GM19468 (cell line): ENCODE measurements around the gene VSNL1.

Source experiments
- ATAC-seq: cut with Tn5 transposase; IDR thresholded peaks from one replicate; pipeline ENCODE4 v1.9.1; 2021; ENCODE audit warnings: mild to moderate bottlenecking, moderate library complexity, moderate number of reproducible peaks; ENCODE audit not compliant: unreplicated experiment; ENCODE audit errors: extremely low read depth

The VSNL1 gene

DNA sequence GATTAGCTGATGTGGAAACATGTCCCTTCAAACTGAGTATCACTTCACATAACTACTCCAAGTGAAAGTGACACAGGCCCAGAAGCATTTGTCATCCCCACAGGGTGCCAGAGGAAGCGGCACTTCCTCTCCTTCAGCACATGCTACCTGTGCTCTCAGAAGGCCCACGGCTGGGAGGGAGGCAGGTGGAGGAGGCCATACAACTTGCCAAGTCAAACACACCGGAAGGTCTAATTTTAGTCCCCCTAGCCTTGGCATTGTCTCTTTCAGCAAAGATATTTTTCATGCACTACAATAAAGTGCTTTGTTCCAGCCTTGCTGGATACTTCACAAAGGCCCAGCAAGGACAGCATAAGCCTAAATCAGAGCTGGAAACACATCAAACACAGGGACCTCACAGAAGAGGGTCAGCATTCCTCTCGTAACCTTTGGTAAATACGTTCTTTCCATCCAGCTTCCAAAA, 38.0 kb downstream of the VSNL1 start:
- ATAC-seq: no peak

DNA sequence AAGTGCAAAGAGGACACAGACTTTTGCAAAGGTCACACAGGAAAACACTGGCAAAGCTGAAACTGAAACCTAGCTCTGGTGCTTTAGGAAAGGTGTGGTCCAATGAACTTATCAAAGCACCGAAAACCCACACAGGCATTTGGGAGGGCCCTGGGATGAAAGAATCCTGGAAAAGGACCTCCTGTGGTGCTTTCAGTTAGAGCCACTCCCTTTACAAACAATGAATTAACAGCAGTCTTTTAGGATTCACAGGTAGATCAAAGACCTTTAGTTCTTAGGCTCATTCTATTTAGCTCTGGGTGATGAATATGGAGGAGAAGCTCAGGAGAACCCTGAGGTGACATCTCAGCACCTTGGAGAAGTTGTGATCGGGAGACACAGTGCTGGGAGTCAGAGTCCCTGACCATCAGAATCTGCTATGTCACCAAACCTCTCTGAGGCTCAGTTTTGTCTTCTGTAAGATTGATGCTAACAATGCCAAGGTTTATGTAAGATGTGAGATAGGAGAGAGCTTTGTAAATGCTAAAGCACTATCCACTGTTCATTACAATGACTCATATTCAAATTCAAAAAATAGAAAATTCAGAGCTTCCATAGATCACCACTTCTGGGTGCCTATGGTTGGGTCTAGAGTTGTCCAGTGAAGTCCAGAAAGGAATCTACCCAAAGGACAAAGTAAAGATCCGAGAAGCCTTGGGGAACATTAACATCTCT, 39.3 kb downstream of the VSNL1 start:
- no peak for ATAC-seq

DNA sequence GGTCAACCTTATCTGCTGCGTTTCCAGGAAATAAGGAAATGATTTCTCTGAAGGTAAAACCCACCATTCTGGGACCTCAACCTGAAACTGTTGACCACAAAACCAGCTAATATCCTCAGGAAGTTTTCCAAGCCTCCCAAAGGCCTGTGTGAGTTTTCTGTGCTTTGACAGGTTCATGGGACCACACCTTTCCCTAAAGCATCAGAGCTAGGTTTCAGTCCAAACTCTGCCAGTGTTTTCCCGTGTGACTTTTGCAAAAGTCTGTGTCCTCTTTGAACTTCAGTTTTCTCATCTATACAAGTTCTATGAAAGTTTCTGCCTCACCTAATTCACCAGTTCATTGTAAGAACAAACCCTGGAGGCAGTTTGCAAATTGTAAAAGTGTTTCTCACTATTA, 39.8 kb downstream of the VSNL1 start:
- no peak for ATAC-seq

DNA sequence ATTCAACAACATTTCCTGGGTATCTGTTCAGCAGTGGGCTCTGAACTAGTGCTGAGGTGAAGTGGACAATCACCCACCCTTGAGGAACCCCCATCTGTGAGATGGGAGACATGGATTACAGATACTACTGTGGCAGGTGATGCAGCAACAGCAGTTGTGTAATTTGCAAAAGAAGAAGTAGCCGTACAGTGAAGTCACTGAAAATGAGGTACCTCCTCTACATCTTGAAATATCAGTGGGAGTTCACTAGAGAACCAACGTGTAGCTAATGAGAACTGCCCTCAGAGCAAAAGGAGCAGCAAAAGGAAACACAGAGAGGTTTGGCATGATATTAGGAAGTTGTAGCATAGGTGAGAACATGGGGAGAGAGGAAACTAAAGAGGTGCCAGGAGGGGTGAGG, 41.3 kb downstream of the VSNL1 start:
- ATAC-seq: no peak

DNA sequence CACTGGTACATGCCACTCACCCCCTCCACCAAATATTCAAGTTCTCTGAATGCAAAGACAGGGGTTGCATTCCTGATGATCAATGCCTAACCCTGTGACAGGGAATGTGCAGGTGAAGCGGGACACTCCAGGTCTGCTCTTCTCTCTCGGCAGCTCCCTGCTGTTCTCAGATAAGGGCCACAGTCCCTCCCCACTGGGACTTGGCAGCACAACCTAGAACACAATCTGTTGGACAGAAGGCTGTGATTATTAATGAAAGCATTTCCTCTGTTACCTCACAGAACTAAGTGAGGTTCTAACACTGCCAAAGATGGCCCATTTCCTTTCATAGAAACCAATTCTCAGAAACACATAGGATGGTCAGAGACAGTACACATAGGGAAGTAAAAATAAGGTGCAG, 42.7 kb downstream of the VSNL1 start:
- ATAC-seq: no peak

DNA sequence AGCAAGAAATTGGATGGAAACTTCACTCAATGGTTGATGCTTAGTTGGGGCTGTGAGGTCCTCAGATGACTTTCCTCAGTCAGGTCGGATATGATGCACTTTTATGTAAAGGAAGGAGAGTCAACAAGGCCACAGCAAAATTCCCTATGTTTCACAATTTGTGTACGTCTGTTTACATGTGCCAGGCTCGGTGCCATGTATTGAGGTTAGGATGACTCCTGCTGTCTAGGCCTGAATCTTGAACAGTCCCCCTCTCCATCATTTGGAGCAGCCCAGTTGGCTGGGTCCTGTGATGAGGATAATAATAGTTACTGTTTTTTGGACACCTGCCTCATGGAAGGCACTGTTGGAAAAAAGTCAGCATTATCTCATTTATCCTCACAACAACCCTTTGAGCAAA, 43.1 kb downstream of the VSNL1 start:
- ATAC-seq: no peak

DNA sequence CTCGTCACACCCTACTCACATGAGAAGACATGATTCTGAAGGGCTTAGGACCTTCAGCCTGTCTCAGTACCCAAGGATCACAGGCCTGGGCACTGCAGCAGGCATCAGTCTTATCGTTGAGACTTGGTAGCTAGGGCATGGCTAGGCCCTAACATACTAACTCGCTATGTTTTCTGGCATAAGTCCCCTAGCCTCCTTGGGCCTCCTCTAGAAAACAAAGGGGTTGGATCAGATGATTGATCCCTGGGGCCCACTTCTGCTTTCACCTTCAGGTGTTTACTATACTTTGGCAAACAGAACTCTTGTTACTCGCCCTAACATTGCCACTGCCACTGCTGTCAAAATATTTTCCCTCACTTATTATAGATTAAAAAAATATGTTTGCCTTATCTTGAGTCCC, 44.2 kb downstream of the VSNL1 start:
- no peak for ATAC-seq

DNA sequence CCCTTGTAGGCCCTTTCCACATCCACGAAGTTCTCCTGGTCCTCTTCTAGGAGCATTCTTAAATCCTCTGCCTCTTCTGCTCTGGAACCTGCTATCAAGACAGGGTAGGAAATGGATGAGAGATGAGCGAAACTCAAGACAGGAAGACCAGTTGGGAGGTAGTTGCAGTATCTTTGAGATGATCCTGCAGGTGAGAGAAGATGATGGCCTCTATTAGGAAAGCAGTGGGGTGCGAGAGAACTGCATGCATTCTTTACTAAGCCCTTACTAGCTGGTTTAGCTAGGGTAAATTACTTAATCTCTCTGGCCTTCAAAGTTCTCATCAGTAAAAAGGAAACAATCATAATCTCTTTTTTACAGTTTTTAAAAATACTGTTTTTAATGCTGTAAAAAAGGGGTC, 47.0 kb downstream of the VSNL1 start:
- no peak for ATAC-seq

DNA sequence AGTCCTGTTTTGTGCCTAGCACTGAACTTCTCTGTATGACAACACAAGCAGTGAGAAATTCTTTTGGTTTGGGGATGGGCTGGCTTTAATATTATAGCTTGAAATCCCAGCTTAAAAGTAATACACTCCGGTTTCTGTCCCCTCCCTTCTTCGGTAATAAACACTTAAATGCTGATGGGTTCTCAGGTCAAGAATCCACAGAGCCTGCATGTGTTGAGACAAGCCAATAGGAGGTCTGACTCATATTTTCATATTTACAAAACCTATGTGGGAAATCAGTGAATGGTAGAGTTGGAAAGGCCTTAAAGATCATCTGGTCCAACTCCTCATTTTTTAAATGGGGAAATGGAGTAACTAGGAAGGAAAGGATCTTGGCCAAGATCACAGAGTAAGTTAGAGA, 47.5 kb downstream of the VSNL1 start:
- no peak for ATAC-seq

DNA sequence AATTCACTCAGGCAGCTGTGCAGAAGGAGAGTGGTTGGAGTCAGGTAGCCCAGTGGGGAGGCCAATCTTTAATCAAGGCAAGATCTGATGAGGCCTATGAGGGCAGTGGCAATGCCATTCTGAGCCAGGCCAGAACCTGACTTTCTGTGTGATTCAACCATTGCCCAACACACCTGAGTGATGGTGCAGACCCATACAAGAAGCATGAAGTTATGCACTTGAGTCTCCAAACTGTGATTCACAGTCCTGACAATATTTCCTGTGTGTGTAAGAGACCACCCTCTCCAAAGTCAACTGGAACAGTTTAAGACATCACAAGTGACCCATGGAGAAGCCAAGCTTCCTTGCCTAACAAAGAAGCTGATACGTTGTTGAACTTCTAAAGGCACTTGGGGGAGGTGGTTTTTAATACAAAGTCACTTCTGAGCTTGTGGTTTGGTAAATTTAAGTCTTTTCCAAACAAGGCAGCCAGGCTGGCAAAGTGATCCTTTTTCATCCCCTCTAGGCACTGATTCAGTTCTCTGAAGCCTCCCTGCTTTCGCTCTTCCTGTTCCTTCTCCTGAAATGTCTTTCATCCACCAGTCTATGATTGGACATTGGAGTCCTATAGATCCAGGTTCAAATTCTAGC, 49.0 kb downstream of the VSNL1 start:
- no peak for ATAC-seq

DNA sequence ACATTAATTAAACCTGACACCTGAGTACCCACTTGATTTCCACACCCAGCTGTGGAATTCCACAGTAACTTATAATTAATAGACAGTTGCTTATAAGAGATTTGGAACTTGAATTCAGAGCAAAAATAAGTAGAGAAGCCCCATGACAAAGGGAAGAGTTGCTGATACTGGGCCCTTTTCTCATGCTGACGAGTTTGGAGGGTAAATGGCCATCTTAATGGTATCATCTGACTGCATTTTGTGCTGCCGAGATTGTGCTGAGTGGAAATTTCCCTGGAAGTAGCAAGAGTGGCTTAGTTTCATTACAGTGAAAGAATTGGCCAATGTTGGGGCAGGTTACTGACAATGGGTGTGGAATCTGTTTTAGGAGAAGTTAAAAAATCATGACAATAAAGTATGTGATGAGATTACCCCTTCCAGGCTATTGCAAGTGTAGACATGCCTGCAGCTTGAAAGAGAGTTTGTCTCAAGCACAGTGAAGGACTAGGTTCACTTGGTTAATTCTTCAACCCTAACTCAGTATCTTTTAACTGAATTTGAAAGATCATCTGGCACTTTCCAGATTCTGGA, 49.9 kb downstream of the VSNL1 start:
- ATAC-seq: no peak

DNA sequence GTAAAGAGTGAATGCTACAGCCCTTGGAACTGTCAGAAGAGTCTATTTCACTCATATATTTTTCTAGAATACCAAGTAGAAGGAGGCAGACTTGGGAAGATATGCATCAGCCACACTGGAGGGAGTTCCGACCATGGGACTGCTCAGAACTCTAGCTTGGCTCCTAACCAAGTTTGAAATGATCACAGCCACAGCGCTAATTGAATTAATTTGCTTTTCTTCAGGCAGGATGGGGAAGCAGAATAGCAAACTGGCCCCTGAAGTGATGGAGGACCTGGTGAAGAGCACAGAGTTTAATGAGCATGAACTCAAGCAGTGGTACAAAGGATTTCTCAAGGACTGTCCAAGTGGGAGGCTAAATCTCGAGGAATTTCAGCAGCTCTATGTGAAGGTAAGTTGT, 51.4 kb downstream of the VSNL1 start:
- no peak for ATAC-seq

DNA sequence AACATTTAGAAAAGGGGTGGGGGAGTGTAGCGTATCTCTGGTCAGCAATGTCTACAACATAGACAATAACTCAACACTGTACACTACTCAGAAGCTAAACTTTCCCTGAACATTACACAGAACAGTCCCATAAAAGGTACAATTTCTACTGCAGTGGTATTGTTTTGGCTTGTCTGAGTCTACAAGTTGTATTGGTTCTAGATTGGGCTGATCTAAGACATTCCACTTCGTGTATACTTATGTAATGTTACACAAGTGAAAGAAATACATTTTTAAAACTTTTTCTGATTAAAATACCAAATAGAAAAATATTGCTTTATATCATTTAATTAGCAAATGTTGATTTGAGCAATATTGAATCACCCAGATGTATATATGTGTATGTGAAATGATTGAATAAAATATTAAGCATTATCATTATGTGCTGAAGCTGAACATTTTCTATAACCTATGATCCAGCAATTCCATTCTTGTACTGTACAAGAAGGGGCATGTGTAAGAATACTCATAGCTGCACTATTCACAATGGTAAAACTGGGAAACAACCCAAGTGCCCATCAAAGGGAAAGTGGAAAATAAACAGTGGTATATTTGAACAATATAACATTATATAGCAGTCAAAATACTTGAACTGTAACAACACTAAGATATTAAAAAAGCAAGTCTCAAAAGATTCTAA, 52.4 kb downstream of the VSNL1 start:
- no peak for ATAC-seq

DNA sequence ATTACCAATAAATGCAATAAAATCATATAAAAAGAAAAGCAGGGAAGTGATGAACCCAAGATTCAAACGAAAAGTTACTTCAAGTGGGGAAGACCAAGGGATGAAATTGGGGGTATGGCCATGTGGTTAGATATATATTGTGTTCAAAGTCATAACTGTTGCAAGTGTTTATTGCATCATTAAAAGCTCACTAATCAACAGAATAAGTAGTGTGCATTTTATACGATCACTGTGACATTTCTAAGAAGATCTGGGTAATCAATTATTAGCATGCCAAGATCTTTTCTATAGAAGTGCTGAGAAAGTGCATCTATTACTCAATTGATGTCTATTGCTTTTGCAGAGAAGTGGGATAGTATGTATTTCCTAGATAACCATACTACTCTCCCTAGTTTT, 52.9 kb downstream of the VSNL1 start:
- ATAC-seq: no peak

DNA sequence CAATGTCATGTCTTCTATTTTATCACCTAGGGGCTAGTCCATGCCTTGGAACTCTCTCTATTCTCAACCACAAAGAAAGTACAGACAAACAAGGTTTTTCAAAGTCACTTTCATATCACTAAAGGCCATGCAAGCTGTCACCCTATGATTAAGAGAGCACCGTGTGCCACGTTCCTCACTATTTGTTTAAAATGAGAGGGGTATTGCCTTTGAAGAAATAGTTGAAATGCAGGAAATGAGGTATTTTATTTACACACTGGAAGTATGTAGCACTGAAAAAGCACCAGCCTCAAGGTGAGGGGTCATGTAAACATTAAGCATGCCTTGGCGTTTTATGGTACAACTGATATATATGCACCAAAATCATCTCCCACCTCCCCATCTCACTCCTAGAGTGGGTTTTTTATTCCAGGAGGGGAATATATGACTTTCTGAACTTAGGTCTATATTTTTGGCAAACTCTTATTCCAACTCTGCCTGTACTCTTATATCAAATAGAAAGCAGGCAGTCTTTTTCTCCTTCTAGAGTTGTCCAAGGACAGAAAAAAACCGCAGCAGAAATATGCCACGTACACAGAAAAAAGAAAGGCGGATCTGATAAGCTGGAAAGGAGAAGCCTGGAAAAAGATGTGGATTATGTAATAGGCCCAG, 53.5 kb downstream of the VSNL1 start:
- no peak for ATAC-seq

DNA sequence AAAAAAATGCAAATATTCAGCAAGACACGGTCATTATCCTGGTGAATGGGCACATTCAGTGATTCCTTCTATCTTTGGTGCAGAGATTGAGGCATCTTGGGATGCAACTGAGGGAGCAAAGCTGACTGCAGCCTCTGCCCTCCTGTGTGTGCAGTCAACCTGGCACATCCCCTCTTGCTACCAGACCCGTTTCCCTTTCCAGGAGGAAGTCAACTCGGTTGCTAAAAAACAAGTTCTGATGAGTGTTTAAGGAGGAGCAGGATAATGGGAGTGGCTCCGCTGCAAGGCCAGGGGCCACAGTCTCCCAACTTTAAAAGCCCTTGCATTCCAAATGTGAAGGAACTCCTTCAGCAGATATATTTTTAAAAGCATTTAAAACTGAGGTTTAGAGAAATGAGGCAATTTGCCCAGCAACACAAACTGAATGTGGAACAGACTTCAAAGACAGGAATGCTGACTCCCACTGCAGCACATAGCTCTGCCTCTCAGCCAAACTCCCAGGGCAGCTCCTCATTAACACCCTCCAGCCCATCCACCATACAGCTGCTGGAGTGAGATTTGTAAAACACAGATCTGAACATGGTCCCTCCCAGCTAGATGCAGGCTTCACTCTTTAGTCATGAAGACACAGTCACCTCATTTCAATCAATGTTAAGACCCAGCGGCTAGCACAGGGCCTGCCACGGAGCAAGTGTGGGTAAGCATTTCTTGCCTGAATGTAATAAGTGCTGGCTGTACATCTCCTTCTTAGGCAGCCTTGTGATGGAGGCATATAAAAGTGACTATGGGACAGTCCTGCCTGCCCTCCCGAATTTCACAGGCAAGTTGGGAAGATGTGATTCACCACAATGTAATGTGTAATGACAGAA, 54.3 kb downstream of the VSNL1 start:
- no peak for ATAC-seq

DNA sequence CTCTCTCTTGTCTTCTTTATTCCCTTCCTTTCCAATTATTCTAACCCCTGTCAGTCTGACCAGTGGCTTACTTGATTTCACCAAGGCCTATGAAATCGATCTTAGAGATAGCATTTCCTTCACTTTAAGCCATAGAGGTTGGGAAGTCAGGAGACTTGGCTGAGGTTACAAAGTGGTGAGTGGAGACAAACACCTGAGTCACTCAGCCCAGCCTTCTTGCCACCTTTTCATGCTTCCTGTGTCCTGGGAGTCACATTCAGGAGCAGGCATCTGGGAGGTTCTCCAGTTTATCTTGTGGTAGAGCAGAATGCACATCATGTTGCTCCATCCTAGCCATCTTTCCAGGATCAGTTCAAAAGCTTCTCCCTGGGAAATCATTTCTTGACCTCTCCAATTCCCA, 59.1 kb downstream of the VSNL1 start:
- ATAC-seq: no peak

DNA sequence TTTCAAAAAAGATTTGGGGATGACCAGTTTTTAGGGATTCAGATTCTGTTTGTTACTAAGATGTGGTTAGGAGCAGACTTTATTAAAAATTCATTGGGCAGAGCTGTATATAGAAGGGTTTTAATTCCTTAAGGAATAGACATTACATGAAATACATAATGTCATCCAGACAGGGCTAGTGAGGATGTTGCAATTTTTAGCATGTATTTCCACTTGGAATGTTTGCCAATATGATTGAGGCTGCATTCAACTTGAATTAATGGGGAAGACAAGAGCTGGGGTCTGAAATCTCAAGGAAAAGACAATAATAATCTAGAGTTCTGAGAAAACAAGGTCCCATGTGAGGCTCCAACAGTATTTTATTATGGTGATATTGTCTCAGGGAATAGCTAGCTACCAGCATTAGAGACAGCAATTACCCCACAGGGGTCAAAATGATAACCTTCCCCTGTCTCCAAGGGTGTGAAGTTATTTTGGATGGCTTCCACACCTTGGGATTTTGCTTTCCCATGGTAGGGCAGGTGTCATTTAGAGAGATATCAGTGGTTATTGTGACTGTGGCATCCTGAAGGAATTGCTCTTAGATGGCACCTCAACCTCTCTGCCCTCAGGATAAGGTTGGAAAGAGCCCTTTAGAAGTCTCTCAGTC, 60.2 kb downstream of the VSNL1 start:
- no peak for ATAC-seq

DNA sequence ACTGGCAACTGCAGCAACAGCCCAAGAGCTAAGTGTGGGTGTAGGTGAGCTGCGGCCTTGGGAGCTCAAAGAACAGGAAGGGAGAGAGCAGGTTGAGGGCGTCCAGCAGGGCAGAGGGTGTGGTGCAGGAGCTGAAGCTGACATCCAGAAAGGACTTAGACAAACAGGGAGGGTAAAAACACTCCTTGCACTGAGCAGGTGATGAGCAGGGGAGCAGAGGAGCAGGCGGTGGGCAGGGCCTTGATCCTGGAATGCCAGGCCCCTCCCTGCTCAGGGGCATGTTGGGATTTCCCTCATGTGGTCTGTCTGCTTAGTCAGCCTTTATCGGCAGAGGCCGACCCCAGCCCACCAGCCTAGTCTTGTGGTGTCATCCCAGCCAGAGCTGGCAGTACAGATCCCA, 63.6 kb downstream of the VSNL1 start:
- ATAC-seq: no peak
